CD4-positive, alpha-beta T cell (primary cell): ENCODE data around the gene TSPAN16. TPM values are rescaled to one million over a fixed set of nuclear protein-coding genes. Genes with fewer than 3 reads are reported as not detected.

ENCODE experiments used
- ATAC-seq: fragments of 200-7000 bp; cut with Tn5 transposase; one replicate; pipeline ENCODE4 v1.10.0; 2022; ENCODE audit warnings: mild to moderate bottlenecking; ENCODE audit not compliant: poor library complexity
- CTCF ChIA-PET: fragments of 350-600 bp; sonication (Branson Sonifier 250); formaldehyde crosslinking; loops from one replicate; lab custom pipeline; 2021; ENCODE audit warnings: antibody characterized with exemption, inconsistent platforms; lab: Charles Lee
- POLR2A ChIA-PET: fragments of 350-600 bp; sonication (Branson Sonifier 250); formaldehyde crosslinking; loops from one replicate; lab custom pipeline; 2021; ENCODE audit warnings: antibody characterized with exemption, inconsistent platforms; lab: Charles Lee
- DNase-seq, 14 experiments: peaks; one replicate each; pipeline ENCODE4 v3.0.0-alpha.2; 2013 to 2020; ENCODE audit warnings: mixed read lengths in 2 of 14
- H3K27ac ChIP-seq, 2 donors: one replicate each; pipeline versions ENCODE4 v1.5.1 to v1.7.0; 2013; ENCODE audit warnings: low read length in 2 of 2, low read depth in 1 of 2, mild to moderate bottlenecking in 1 of 2
- H3K27me3 ChIP-seq, 2 experiments: 1 replicate in 1 of 2; 2 replicates in 1 of 2; pipeline versions ENCODE4 v1.6.1 to v1.7.0; 2013; ENCODE audit warnings: low read length in 2 of 2, control low read depth in 1 of 2, mild to moderate bottlenecking in 1 of 2, moderate library complexity in 1 of 2; ENCODE audit not compliant: insufficient read depth in 2 of 2, control insufficient read depth in 1 of 2
- H3K36me3 ChIP-seq: one replicate; pipeline ENCODE4 v1.6.1; 2013; ENCODE audit warnings: low read length, control low read depth; ENCODE audit not compliant: insufficient read depth
- H3K4me1 ChIP-seq: one replicate; pipeline ENCODE4 v1.6.1; 2013; ENCODE audit warnings: low read length, control low read depth; ENCODE audit not compliant: insufficient read depth
- H3K4me3 ChIP-seq: one replicate; pipeline ENCODE4 v1.5.1; 2013; ENCODE audit warnings: mild to moderate bottlenecking, low read length, moderate library complexity
- H3K9me3 ChIP-seq, 2 experiments: 1 replicate in 1 of 2; 2 replicates in 1 of 2; pipeline versions ENCODE4 v1.6.1 to v1.7.0; 2013; ENCODE audit warnings: low read length in 2 of 2, mild to moderate bottlenecking in 2 of 2, control low read depth in 1 of 2, moderate library complexity in 1 of 2; ENCODE audit not compliant: control insufficient read depth in 1 of 2, insufficient read depth in 1 of 2
- H3K27ac Mint-ChIP-seq: one replicate; pipeline ENCODE4 v1.8.0; 2020; ENCODE audit warnings: mixed read lengths
- H3K27me3 Mint-ChIP-seq: one replicate; pipeline ENCODE4 v1.8.0; 2021; ENCODE audit warnings: mixed read lengths
- H3K36me3 Mint-ChIP-seq: one replicate; pipeline ENCODE4 v1.8.0; 2021; ENCODE audit warnings: low read depth, mixed read lengths
- H3K4me1 Mint-ChIP-seq: one replicate; pipeline ENCODE4 v1.8.0; 2021; ENCODE audit warnings: low read depth, mixed read lengths
- H3K4me3 Mint-ChIP-seq: one replicate; pipeline ENCODE4 v1.8.0; 2020; ENCODE audit warnings: mild to moderate bottlenecking, mixed read lengths
- H3K9me3 Mint-ChIP-seq: one replicate; pipeline ENCODE4 v1.8.0; 2020; ENCODE audit warnings: mixed read lengths
- intact Hi-C, 2 experiments: fragments of 100-400 bp; cut with DNase I in 1 of 2; cut with micrococcal nuclease in 1 of 2; formaldehyde crosslinking; loops; one replicate each; pipeline versions ENCODE4 v1.15.1 to v1.9.0; 2023 to 2025; cut with DNase I, micrococcal nuclease
- total RNA-seq, 174 experiments: library from RNA in 2 of 174; stranded (reverse) in 2 of 174; gene quantifications; one replicate each; pipeline ENCODE4 v1.2.3 and lab custom pipeline; 2021 to 2026
- TF ChIP-seq, protein P1 (sequence below): fragments of 200-600 bp; IDR thresholded peaks from one replicate; pipeline ENCODE4 v1.8.0; 2022; ENCODE audit warnings: antibody characterized with exemption, mild to moderate bottlenecking

The TSPAN16 gene
- total RNA-seq, 2 experiments from 2014 or later: not detected

DNA sequence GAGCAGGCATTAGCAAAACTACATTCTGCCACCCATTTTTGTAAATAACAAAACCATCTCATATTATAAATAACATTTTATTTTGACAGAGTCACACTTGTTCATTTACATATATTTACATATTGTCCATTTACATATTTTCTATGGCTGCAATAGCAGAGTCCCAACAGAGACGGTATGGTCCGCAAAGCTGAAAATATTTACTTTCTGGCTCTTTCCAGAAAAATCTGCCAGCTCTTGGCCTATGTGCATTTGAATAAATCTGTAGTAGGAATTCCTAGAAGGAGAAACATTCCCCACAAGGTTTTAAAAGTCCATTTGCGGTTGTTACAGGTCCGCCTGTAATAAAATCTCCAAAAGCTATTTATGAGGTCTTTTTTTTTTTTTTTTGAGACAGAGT lies 5.7 kb upstream of the TSPAN16 start:
- Histone ChIP-seq H3K27me3 (peaks cover 17 to 26% of the 10 kb centered on the region in 2 experiments), H3K36me3 (no peaks in the 10 kb centered on the region), H3K4me1 (peaks cover 11% of the 10 kb centered on the region), H3K9me3 (no peaks in the 10 kb centered on the region), H3K27ac (no peak overlapping the region), H3K4me3 (no peak overlapping the region)
- H3K9me3 Mint-ChIP-seq: no peaks in the 10 kb centered on the region
- ChIA-PET CTCF (interaction anchor here (1.1 kb wide), 1 partner anchor 192 kb away, joined by 3 read pairs; no protein-coding TSS in a partner anchor), POLR2A (no interaction called here)
- H3K27ac Mint-ChIP-seq: no peak overlapping the region
- H3K27me3 Mint-ChIP-seq: peaks cover 50% of the 10 kb centered on the region
- intact Hi-C loops: no loop called here
- H3K4me1 Mint-ChIP-seq: peaks cover 9% of the 10 kb centered on the region
- TF ChIP-seq, protein P1, sequence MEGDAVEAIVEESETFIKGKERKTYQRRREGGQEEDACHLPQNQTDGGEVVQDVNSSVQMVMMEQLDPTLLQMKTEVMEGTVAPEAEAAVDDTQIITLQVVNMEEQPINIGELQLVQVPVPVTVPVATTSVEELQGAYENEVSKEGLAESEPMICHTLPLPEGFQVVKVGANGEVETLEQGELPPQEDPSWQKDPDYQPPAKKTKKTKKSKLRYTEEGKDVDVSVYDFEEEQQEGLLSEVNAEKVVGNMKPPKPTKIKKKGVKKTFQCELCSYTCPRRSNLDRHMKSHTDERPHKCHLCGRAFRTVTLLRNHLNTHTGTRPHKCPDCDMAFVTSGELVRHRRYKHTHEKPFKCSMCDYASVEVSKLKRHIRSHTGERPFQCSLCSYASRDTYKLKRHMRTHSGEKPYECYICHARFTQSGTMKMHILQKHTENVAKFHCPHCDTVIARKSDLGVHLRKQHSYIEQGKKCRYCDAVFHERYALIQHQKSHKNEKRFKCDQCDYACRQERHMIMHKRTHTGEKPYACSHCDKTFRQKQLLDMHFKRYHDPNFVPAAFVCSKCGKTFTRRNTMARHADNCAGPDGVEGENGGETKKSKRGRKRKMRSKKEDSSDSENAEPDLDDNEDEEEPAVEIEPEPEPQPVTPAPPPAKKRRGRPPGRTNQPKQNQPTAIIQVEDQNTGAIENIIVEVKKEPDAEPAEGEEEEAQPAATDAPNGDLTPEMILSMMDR: no peak
- no peak for ATAC-seq
- no peaks in the 10 kb centered on the region for H3K36me3 Mint-ChIP-seq
- DNase-seq: no peak
- no peak overlapping the region for H3K4me3 Mint-ChIP-seq

DNA sequence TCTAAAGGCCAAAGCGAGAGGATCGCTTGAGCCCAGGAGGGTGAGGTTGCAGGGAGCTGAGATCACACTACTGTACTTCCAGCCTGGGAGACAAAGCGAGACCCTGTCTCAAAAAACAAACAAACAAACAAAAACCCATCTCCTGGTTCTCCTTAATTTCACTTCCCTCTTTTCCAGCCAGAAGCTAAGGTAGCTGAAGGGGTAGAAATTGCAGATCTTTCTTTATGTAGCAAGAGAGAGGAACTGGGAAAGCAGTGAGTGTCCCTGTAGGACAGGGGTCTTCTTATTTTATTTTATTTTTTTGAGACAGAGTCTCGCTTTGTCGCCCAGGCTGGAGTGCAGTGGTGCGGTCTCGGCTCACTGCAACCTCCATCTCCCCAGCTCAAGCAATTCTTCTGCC lies 4.5 kb upstream of the TSPAN16 start:
- ATAC-seq (no peak), DNase-seq (no peak)
- H3K9me3 ChIP-seq: no peaks in the 10 kb centered on the region
- no peak overlapping the region for H3K27ac ChIP-seq
- no peak overlapping the region for H3K4me3 ChIP-seq
- no peak overlapping the region for H3K4me3 Mint-ChIP-seq
- peaks cover 9% of the 10 kb centered on the region for H3K4me1 Mint-ChIP-seq
- H3K9me3 Mint-ChIP-seq: no peaks in the 10 kb centered on the region
- H3K27me3 Mint-ChIP-seq: peaks cover 48% of the 10 kb centered on the region
- ChIA-PET CTCF (interaction anchor here (1.1 kb wide), 1 partner anchor 191 kb away, joined by 3 read pairs; no protein-coding TSS in a partner anchor), POLR2A (no interaction called here)
- no peaks in the 10 kb centered on the region for H3K36me3 ChIP-seq
- H3K36me3 Mint-ChIP-seq: no peaks in the 10 kb centered on the region
- H3K27me3 ChIP-seq: peaks cover 17 to 25% of the 10 kb centered on the region in 2 experiments
- peaks cover 11% of the 10 kb centered on the region for H3K4me1 ChIP-seq
- TF ChIP-seq, protein P1: no peak
- intact Hi-C loops: no loop called here
- no peak overlapping the region for H3K27ac Mint-ChIP-seq

DNA sequence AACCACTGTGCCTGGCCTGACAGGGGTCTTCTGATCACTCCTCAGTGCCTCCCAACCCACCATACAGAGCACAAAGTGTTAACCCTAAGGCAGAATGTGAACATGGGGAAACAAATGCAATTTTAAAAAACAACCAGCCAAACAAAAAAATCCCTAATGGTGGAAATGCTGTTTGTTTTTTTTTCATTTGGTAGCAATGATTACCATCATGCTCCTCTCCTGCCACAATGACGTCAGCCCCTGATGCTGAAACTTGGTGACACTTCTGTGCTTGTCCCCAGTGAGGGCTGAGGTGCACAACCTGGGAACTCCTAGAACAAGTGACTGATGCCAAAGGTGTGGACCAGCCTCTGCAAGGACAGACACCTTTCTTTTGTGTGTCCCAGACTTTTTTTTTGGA lies 4.0 kb upstream of the TSPAN16 start:
- TF ChIP-seq, protein P1: no peak
- H3K27ac ChIP-seq: no peak overlapping the region
- Mint-ChIP-seq H3K4me3 (no peak overlapping the region), H3K4me1 (peaks cover 9% of the 10 kb centered on the region), H3K27ac (no peak overlapping the region), H3K36me3 (no peaks in the 10 kb centered on the region), H3K27me3 (peaks cover 43% of the 10 kb centered on the region), H3K9me3 (no peaks in the 10 kb centered on the region)
- peaks cover 17 to 21% of the 10 kb centered on the region in 2 experiments for H3K27me3 ChIP-seq
- ATAC-seq: no peak
- H3K36me3 ChIP-seq: no peaks in the 10 kb centered on the region
- H3K4me1 ChIP-seq: peaks cover 11% of the 10 kb centered on the region
- ChIA-PET CTCF (interaction anchor here (1.4 kb wide), 1 partner anchor 90 kb away, joined by 6 read pairs; no protein-coding TSS in a partner anchor), POLR2A (no interaction called here)
- intact Hi-C loops: loop anchor here in 1 of 2 experiments (2.0 kb wide), 1 partner anchor 295 kb away; no protein-coding TSS in a partner anchor
- no peaks in the 10 kb centered on the region for H3K9me3 ChIP-seq
- DNase-seq: peak in 1 of 14 experiments; percentile 35
- no peak overlapping the region for H3K4me3 ChIP-seq
